SKM-1 (cell line): ENCODE data around the gene BMP7.

Experiments
- DNase-seq: peaks from one replicate; lab custom pipeline; 2025; ENCODE audit not compliant: unreplicated experiment; lab: John Stamatoyannopoulos, UW

BMP7 gene

DNA sequence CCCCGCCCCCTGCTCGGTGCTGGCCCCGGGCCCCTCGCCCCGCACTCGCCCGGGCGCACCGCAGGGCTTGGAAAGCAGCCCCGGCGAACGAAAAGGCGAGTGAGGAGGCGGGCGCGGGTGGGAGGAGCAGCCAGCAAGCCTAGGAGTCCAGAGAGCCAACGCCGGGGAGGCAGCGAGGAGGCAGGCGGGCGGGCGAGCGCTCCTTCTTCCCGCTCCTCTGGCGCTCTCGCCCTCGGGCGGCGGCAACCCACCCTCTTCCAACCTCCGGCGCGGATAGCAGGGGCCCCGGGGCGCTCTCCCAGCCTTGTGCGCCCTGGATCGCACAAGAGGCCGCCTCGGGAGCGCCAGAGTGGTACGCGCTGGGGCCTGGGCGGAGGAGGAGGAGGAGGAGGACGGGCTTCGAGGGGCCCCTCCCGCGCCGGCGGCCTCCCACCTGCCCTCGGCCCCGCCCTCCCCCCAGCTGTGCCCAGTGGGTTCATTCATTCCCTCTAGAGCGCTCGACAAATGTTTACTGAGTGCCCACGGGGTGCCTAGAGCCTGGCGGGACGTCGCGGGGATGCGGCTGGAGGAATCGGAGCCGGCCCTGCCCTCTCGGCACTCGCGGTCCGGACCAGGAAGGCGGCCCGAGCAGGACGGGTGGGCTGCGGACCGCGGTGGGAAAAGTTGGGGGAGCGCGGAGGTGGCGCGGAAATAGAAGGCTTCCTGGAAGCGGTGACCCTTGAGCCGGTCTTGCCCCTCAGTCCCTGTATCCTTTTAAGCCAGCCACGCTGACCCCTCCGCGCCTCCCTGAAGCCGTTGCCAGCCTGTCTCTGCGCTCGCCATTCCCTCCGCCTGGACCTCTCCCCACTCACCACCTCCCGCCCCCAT is at the start of gene BMP7:
TSS of gene BMP7 (minus strand) at position 351 of the 867 bp plus-strand sequence. CDS start 519 bp downstream, outside the sequence.
- DNase-seq, result no peak

DNA sequence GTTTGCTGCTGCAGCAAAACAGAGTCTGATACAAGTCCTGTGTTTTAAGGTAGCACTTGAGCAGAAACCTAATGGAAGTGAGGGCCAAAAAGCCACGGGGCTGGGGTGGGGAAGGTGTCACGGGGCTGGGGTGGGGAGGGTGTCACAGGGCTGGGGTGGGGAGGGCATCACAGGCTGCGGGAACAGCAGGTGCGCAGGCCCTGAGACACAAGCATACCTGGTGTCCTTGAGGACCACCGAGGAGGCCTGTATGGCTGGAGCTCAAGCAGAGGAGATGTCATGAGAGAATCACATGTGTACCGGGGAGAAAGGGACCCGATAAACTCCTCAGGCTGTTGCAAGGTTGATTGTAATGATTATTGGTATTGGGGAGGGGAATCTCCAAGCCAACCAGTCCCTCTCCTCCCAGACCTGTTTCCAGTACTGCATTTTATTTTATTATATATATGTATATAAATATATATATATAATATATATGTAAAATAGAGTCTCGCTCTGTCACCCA is 49.6 kb upstream of the BMP7 start:
- DNase-seq, result no peak

DNA sequence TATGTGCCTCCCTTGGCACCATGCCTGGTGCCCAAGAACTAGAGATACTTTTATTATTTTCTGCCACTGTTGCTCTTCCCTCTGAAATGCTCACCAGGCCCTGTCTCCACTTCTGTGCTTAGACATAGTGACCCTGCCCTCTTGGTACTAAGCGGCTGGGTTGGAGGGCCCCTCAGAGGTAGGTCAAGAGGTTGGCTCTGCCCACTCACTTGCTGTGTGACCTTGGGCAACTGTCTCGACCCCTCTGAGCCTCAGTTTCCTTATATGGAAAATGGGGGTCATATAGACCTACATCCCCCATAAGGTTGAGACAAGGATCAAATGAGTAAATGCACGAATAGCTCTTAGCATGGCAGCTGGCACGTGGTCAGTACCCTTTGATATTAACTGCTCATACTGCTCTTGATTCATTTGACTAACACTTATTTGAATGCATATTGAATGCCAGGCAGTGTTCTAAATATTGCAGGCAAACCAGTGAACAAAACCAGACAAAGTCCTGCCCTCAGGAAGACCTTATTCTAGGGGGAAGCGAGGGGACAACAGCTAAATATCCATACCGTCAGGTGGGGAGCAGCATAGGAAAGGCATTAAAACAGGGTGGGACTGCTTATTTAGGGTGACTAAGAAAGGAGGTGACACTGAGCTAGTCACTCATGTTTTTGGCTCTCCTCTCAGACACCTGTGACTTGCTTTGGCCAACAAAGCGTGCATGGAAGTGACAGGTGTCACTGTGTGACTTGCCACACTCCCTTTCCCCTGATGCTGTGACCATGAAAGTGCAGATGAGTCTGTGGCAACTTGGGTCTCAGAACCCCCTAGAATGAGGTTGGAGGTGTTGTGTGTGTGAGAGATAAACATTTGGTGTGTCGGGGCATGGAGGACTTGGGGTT is 48.9 kb upstream of the BMP7 start:
- no peak for DNase-seq

DNA sequence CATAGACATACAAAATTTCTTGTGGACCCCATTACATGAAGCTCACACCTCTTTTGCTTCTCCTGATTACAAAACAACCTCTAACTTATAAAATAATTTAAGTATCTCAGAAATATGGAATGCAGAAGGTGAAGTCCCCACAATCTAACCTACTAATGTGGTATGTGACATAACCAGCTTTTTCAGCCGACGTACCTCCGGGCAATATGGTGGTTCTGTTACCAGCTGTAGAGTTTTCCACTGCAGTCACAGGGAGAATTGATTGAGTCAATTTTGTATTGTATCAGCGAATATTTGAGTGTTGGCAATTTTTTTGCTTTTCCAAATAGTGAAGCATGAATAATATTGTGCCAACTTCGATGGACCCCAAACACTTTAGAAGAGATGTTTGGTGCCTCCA is 47.5 kb upstream of the BMP7 start:
- DNase-seq, result no peak

DNA sequence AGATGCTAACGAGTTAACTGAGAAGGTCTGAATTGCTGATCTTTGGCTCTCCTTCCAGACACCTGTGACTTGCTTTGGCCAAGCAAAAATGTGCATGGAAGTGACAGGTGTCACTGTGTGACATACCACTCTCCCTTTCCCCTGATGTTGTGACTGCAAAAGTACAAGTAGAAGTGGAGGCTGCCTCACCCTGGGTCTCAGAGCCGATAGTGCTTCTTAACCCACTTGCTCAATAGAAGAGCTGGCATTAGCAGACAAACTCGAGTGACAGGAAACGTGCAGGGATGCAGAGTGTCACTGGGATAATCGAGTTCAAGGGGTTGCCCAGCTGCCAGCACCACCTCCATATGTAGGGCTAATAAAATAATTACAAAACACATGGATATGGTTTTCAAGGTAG is 46.8 kb upstream of the BMP7 start:
- DNase-seq, result no peak

DNA sequence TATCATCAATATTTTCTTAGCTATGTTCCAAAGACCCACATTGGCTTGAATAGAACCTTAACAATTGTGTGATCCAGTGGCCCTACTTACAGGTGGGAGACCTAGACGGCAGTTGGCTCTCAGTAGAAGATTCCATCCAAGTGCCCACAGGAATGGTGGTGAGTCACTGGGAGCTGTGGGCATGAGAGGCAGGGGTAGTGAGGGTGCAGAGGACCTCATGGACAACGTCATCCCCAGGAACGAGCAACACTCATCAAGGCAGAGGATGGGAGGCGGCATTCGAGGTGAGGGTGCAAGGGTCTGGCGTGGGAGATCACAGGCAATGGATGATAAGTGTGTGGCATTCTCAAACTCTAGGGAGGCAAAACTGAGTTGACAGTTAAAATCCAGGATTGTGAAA is 45.7 kb upstream of the BMP7 start:
- no peak for DNase-seq

DNA sequence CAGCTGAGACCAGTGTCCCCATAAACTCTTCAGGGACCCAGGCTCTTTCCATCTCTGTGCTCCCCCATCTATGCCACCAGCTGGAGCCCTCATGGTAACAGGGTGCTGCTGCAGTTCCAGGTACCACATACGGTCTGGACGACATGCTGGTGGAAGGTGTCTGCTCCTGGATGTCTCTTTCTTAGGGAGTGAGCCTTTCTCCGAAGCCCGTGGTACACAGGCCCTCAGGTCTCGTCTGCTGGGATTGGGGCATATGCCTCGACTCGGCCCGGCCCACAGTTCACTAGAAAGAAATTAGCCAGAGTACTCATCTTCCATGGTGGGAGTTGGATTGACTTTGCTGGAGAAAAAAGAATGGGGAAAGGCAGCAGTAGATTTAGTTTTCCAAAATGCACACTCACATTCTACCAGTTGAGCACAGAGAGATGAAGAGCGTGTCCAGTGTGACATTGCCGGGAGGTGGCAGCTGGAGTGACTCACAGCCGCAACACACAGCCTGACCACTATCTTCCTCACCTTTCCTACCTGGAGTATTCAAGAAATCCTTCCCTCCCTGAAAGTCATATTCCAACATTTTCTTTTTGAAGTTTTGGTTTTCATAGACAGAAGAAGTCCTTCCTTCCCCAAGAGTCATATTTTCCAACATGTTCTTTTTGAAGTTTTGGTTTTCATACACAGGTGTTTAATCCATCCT is 44.5 kb upstream of the BMP7 start:
- DNase-seq, result no peak

DNA sequence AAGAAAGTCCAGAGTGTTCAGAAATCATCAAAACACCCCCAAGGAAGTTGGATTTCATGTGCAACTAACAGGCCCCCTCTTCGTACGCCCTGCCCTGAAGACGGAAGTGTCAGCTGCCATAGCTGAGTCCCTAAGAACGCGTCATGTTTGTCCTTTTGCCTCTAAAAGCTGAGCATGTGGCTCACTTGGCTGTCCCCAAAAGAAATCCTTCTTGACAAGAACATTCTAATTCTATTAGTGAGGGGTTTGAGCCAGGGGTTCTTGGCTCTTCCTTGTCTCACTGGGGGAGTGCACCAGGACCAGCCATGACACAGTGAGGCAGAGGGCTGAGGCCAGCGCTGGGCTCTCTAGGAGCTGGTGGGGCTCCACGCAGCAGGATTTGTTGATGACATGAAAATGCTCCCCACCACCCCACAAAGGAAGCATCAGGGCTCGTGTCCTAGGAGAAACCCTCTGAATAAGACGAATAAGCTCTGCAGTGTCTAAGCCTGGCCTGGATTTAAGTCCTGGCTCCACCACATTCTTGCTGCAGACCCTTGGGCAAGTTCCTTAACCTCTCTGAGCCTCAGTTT is 43.2 kb upstream of the BMP7 start:
- DNase-seq, result no peak

DNA sequence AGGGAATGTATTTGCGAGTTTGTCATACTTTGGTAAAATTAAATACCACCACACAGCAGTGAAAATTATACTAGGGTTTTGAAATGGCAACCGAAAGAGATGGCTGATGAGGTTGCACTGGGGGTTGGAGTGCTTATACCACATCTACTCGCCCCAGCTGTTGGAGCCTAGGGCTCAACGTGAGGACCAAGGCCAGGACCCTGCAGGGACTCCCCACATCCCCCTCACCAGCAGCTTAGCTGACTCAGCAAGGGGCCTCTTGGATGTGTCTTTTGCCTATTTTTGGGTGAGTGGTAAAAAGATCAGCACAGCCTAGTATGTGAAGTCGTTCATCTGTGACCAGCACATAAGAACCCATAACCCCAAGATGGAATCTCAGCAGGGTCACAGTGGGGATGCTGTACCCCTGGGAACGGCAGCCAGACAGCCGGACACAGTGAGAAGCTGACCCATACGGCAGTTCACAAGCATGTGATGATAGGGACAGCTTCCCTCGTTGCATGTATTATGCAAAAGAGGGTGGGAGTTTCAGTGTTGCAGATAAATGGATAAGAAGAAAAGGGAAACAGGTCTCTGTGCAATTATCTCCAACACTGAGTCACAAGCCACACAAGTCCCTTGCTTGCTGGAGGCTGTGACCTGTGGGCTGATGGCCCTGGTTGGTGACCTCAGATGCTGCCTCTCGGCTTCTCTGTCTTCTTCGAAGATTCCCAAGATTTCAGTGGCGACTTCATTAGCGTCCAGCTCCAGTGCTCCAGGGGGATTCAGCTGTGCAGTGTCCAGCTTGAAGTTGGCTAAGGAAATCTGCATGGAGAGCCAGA is 42.2 kb upstream of the BMP7 start:
- DNase-seq, result no peak

DNA sequence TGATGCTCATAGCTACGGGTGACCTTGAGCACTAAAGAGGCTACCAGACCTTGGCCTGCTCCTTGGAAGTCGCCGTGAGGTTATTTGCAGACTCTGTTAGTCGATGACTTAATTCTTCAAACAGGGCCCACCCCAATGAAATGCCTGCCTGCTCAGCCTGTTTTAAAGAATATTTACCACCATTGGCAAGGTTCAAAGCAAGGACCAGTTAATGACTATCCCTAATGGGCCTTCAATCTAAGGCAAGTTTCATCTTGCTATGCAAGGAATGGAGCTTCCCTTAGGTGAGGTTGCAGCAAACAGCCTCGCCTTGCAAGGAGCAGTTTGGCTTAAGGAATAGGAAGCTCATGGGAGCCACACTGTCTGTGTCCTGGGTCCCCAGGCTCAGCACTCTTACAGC is 40.3 kb upstream of the BMP7 start:
- no peak for DNase-seq

DNA sequence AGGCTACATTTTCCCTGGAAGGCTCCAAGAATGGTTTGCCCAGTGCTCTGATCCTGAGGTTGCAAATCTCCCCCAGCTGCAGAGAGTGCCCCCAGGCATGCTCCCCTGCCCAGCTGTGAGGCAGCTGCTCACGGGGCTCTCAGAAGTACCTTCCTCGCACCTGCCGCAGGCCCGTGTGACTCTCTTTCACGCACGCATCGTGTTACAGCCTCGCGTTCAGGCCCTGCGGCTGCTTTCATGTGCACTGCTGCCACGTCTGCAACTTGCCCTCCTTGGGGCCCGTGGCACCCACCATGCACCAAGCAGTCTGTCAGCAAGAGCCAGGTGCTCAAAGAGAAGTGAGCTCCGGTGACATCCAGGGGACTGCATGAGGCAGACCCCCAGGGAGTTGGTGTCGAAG is 34.6 kb upstream of the BMP7 start:
- no peak for DNase-seq

DNA sequence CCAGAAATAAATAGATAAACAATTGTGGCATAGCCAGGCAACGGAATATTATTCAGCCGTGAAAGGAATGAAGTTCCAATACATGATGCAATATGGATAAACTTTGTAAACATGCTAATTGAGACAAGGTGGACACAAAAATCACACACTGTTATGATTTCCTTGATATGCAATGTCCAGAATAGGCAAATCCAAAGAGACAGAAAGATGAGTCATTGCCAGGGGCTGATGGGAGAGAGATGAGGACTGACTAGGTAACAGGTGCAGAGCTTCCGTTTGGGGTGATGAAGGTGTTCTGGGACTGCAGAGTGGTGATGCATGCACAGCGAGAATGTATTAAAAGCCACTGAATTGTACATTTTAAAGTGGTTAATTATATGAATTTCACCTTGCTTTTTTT is 32.0 kb upstream of the BMP7 start:
- DNase-seq, result no peak

DNA sequence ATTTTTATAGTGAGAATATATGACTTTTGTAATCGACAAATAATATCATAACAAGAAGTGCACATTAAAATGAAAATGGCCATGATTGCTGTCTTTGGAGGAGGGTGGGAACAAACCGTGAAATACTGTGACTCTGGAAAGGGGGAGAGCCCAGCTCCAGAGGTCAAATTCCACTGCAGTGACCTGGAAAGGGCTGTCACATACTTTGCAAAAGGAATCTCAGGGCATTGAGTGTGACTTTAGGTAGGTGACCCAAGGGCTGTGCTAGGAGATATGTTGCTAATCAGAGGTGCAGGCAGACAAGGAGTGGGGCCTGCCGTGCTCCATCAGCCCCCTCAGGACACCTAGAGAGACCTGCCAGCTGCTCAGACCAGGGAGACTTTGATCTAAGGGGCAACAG is 28.1 kb upstream of the BMP7 start:
- no peak for DNase-seq

DNA sequence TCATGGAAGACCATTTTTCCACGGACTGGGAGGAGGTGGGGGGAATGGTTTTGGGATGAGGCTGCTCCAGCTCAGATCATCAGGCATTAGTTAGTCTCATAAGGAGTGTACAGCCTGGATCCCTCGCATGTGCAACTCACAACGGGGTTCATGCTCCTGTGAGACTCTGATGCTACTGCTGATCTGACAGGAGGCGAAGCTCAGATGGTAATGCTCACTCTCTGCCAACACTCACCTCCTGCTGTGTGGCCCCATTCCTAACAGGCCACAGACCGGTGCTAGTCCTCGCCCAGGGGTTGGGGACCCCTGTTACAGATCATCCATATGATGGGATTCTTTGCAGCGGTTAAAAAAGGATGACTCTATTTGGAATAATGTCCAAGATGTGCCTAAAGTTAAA is 27.6 kb upstream of the BMP7 start:
- no peak for DNase-seq

DNA sequence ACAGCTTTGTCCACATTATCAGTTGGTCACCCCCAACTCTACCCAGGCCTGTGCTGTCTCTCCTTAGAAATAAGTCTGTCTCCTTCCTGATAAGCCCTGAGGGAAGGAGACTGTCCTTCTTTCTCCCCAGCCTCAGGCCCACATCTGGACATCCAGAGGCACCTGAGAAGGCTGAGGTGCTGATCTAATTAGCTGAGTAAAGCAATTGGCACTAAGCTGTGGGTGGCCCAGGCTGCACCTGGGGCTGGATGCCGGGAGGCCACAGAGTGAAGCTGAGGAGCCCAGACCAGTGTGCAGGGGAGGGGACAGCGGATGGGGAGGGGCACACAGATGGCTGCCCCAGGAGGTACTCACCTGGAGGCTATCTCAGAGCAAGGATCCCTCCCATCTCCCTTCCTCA is 26.2 kb upstream of the BMP7 start:
- DNase-seq, result no peak

DNA sequence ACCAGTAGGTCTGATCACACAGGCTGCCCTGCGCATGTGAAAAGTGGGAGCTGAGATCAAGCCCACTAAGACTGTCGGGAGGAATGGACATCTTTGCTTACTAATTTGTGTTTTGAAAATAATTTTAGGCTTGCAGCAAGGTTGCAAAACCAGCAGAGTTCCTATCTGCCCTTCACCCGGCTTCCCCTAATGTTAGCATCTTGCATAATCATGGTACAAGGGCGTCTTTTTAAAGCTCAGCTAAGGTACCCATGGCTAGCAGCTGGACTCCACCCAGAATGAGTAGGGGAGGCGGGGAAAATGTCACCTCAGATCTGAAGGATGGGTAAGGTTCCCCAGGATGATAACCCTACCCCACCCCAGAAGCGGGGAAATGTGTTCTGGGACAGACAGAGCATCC is 25.3 kb upstream of the BMP7 start:
- DNase-seq, result no peak

DNA sequence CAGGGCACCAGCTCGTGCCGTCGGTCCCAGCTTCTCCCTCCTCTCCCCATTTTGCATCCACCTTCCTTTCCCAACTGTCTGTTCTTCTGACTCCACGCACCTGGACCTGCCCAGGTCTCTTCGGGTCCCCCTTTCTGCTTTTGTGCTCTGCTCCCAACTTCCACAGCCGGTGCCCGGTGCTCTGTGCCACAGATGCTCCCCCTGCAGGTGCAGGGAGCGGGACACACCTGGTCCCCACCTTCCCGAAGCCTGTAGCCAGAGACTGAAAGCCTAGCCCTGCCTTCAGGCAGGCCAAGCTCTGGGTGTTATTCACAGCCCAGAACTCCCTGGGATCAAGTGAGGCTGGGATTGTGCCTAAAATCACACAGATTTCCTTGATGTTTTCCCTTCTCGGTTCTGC is 24.6 kb upstream of the BMP7 start:
- DNase-seq, result no peak

DNA sequence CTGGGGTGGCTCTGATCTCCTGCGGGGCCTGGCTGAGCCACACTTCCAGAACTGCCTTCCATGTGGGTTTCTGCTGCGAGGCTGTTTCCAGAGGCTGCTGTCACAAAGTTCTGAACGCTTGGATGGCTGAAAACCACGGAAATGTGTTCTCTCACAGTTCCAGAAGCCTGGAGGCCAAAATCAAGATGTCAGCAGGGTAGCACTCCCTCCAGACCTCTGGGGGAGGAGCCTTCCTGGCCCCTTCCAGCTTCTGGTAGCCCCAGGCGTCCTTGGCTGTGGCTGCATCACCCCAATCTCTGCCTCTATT is 23.7 kb upstream of the BMP7 start:
- DNase-seq, result no peak

DNA sequence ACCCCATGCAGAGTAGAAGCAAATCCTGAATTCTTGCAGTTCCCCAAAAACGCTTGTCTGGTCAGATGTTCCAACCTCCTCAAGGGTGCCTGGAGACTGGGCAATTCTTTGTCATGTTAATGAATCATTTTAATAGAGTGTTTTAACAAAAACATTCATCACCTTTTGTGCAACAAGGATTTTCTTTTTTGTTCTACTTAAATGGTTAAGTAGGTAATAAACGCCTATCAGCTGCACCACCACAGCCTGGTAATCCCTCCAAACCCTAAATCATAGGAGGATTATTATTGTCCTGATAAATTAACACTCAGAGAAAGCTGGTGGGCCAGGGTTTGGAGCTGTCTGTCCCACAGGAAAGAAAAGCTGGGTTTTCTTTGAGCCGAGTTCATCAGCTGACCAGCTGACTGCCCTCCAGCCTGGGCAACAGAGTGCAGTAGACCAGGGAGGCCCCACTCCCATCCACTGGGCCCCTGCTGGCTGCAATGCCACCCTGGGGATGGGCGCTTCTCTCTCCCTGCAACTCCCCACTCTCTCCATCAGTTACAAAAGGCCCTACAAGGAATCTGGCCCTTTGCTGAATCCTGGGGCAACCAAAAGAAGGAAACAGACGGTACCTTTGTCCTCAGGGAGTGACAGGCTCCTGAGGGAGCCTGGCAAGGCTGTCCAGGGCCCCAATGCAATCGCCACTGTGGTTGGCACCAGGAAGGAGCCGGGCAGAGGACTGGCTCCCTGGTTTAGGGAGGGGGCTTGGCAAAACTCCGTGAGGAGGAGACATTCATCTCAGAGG is 23.1 kb upstream of the BMP7 start:
- DNase-seq, result no peak
